HG03469 (cell line): ENCODE measurements around the gene RAB8A.
A peak's percentile ranks its signal among the peaks of the same experiment; 100 is the strongest.

Experiments used
- ATAC-seq: cut with Tn5 transposase; IDR thresholded peaks from one replicate; pipeline ENCODE4 v1.9.1; 2021; ENCODE audit warnings: mild to moderate bottlenecking, moderate library complexity, moderate number of reproducible peaks; ENCODE audit not compliant: unreplicated experiment

Gene RAB8A

DNA sequence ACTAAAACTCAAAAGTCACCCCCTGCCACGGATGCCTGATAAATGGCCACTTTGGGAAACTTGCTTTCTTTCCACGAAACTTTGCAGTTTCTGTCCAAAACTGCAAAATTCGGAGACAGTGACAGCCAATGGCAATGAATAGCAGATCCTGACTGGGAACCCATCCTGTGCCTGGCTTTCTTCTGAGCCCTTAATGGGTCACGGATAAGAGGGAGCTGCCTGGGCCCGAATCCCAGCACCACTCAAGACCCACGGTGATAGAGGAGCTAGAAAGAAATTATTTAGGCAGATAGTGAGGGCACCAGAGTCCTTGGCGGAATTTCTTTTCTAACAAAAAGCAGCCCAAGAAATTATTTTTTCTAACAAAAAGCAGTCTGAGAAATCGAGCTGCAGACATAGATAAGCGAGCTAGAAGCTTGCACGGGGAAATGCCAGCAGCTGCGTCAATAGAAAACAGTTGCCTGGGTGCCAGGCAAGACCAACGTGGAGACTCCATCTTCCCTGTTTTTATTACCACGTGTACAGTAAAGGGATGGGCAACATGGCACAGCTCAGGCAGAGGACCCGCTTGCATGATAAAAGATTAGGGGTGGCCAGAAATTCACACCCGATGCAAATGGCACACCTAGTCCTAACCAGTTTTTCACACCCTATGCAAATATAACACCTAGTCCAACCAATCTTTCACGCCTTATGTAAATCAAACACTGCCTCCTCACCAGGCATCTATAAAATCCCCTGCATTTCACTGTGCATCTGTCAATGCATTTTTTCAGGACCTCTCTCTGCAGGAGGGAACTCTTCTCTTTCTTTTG, 24.7 kb downstream of the RAB8A start:
- ATAC-seq: no peak

DNA sequence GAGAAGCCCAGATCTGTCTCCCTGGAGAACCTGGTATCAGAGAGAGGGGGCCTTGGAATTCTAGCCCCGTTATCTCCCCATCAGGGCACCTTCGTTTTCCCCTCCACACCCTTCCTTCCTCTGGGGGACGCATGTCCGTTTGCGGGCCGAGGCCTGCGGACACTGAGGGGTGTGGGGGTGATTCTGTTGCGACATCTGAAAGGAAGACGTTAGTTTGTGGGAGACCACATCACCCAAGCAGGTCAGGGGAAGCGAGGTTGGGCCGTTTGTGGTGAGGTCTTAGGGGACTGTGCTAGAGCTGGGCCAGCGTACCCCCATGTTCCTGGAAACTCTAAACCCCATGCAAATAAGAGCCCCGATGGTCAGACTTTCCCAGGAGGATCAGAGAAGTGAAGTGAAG, 28.1 kb downstream of the RAB8A start:
- no peak for ATAC-seq

DNA sequence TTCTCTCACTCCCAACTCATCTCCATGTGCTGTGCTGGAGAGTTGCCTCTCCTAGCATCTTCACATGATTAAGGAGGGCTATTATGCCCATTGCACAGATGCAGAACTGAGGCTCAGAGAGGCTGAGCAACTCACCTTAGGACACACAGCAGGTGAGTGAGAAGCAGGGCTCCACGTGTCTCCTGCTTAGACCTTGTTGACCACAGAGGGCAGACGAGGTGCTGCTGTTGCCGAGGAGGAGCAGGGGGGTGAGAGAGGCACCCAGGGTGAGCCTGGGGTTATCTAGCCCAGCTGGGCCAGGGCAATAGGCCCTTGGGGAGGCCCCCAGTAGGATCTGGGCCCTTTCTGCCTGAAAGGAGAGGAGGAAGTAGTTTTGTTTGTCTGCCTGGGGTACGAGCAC, 29.4 kb downstream of the RAB8A start:
- no peak for ATAC-seq

DNA sequence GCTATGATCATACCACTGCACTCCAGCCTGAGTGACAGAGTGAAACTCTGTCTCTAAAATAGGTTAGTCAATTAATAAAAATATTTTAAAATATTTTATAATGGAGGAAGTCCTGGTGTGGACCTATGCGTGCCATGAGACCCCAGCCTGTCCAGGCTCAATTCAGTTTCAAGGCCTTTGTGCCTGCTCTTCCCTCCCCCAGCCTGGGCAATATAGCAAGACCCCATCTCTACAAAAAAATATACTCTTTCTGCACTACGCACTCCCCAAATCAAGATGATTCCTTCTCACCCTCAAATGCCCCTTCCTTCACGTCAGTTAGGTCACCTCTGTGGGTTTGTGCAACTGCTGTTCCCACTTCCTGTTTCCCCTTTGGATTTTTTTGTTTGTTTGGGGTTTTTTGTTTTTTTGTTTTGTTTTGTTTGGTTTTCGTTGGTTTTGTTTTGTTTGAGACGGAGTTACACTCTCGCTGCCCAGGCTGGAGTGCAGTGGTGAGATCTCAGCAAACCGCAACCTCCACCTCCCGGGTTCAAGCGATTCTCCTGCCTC, 30.4 kb downstream of the RAB8A start:
- ATAC-seq: no peak

DNA sequence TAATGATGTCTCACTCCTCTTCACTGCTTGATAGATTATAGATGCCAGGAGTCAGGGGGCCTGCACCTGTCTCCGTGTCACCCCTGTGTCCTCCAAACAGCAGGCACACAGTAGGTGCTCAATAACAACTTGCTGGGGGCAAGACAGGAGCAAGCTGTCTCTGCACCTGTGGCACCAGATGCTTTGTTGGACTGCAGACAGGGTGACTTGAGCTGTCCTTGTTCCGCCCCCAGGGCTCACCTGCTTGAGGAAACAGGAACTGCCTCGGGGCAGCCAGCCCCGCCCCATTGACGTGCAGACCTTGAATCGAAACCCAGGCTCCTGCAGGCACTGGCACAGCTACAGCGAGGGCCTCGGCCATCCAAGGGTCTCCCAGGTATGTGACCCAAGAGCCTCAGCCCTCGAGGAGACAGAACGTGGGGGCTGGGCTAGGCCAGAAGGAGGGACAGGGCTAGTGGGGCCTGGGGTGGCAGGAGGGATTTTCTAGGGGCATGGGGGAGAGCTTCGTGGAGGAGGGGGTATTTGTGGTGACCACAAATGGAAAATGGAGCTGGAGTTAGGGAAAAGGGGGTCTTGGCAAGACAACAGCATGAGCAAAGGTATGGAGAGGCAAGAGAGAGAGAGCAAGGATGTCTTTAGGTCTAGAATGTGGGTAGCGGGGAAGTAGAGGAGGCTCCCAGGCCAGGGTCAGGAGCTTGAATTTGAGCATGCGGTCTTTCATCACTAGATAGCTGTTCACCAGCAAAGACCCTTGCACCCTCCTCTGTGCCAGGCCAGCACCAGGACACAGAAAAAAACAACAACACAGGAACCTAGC, 31.9 kb downstream of the RAB8A start, which contains the start of gene HSH2D:
HSH2D (plus strand) TSS at position 287 of the 817 bp plus-strand sequence. CDS start 5,066 bp downstream, outside the sequence.
- ATAC-seq: peak; percentile 38

DNA sequence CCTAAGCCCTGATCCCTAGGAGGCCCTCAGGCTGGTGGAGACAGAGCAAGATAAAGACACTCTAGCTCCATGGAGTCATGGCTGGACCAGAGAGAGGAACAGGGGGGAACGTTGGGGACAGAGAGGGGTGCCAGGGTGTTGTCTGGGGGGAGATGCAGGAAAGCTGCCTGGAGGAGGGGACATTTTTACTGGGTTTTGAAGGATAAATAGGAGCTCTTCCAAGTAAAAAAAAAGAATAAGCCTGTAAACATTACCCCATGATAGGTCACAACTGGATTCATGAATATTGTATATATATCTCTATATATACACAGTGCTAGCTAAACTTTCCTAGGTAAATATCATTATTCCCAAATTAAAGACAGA, 32.5 kb downstream of the RAB8A start:
- ATAC-seq: no peak

DNA sequence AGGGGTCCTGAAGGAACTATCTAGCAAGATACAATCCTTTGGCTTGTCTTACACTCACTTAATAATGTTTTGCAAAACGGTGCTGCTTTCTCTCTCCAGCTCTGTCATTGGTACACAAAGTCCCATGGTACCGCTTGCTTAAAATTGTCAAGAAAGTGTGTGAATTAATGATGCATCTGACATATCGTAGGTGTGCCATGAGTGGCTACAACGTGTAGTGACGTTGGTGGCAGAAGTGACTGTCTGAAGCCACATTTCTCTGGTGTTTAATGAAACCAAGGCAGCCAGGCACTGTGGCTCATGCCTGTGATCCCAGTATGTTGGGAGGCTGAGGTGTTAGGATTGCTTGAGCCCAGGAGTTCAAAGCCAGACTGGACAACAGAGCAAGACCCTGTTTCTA, 34.4 kb downstream of the RAB8A start:
- ATAC-seq: no peak

DNA sequence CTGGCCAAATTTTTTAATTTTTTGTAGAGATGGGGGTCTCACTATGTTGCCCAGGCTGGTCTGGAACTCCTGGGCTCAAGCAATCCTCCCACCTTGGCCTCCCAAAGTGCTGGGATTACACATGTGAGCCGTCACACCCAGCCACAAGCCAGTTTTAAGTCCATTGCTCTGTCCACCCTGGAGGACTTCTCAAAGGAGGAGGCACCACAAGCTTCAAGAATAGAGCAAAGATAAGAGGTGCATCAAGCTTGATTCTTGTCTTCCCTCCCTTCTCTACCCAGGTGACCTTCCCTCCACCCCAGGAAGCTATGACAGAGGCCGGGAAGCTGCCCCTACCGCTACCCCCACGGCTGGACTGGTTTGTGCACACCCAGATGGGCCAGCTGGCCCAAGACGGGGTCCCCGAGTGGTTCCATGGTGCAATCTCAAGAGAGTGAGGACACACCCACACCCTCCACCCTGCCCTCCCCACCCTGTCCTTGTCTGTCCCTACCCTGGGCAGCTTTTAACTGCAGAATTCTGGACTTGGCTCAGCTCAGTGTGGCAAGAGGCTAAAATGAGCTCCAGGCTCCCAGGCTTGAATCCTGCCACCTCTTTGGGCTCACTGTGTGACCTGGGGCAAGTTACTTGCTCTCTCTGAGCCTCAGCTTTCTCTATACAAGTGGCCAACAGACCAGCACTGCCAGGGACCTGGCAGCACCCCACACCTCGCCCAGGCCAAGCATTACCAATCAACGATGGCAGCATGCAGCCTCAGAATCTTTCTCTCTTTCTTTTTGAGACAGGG, 36.9 kb downstream of the RAB8A start:
- no peak for ATAC-seq

DNA sequence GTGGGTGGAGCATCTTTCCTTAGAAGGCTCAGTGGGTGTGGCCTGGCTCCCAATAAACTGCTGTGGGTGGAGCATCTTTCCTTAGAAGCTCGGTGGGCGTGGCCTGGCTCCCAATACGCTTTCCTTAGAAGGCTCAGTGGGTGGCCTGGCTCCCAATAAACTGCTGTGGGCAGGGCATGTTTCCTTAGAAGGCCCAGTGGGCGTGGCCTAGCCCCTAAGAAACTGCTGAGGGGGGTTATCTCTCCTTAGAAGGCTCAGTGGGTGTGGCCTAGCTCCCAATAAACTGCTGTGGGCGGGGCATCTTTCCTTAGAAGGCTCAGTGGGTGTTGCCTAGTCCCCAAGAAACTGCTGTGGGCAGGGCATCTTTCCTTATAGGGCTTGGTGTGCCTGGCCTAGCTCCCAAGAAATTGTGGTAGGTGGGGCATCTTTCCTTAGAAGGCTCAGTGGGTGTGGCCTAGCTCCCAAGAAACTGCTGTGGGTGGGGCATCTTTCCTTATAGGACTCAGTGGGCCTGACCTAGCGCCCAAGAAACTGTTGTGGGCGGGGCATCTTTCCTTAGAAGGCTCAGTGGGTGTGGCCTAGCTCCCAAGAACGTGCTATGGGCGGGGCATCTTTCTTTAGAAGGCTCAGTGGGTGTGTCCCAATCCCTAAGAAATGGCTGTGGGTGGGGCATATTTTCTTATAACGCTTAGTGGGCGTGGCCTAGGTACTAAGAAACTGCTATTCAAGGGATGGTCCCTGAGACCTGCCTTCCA, 42.1 kb downstream of the RAB8A start:
- no peak for ATAC-seq

DNA sequence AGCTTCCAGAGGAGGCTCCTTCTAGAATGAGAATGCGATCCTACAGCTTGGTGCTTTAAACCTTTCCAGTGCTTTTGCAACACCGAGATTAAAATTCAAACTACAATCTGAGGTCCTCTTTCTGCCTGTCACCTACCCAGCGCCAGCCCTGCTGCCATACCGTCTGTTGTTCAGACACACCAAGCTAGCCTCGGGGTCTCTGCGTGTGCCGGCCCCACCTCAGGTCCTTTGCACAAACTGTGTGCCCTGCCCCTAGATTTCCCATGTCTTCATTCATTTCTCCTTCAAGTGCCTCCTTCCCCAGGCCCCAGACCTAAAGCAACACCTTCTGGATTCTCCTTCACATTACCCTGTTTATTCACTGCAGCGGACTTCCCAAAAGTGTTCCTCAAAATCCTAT, 42.9 kb downstream of the RAB8A start:
- no peak for ATAC-seq

DNA sequence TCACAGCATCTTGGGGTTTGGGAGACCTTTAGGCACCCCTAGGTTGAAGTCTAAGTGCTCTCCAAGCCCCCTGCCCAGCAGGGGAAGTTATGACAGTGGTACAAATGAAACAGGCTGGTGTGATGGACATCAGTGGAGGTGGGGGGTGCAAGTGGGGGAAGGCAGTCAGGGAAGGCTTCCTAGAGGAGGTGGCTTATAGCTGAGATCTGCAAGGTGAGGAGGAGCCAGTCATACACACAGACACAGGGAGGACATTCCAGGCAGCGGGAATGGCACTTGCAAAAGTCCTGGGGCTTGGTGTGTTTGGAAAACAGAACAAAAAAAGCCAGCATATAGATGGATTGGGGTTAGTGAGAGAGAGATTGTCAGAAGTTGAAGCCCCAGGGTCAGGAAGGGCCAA, 43.4 kb downstream of the RAB8A start:
- no peak for ATAC-seq

DNA sequence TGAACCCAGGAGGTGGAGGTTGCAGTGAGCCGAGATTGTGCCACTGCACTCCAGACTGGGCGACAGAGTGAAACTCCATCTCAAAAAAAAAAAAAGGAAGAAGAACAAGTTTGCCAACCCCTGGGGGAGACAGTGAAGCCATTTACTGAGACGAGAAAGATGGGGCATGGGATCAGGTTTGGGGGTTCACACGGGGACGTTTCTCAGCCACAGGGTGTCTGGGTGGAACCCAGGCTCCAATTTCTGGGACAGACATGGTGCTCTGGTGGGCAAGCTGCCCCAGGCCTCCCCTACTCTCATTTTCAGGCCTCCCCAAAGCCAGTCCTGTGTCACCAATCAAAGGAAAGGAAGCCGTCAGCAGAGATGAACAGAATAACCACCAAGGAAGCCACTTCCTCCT, 45.2 kb downstream of the RAB8A start:
- ATAC-seq: no peak

DNA sequence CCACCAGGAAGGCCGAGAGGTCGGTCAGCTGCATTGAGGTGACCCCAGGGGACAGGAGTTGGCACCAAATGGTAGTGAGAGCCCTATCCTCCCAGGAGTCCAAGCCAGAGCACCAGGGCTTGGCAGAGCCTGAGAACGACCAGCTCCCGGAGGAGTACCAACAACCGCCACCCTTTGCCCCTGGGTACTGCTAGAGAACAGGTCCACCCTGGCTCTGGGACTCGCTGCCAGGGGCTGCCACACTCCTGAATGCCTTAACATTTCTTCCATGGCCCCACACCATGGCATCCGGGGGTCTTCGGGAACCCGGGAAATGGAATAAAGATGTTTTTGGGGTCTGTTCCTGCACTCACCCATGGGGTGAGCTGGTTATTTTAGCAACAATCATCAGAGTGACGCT, 45.9 kb downstream of the RAB8A start:
- no peak for ATAC-seq

DNA sequence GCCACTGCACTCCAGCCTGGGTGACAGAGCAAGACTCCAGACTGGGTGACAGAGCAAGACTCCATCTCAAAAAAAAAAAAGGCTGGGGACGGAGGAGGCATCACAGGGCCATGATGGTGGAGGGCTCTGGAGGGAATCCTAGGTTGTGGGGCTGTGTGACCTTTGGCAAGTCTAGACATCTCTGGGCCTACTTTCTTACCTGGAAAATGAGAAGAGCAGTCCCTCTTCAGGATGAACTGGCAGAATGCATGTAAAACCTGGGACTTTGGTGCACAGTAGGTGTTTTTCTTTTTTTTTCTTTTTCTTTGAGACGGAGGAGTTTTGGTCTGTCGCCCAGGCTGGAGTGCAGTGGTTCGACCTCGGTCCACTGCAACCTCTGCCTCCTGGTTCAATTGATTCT, 48.0 kb downstream of the RAB8A start:
- no peak for ATAC-seq

DNA sequence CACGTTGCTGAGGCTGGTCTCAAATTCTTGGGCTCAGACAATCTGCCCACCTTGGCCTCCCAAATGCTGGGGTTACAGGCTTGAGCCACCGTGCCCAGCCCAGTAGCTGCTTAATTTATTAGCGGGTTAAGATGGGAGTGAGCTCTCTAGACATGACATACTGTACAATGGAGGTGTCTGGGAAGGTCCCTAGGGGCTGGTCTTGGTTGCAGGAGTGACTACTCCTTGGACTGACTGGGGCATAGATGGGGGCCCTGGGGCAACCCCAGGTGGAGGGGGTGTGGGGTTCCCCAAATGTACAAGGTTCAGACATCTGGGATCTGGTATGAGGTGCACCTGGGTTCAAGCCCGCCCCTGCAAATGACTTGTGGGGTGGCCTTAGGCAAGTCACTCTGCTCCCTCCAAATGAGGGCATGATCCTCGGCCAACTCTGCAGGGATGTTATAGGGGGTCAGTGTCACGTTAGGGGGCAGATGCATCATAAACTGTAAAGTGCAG, 48.8 kb downstream of the RAB8A start:
- no peak for ATAC-seq

DNA sequence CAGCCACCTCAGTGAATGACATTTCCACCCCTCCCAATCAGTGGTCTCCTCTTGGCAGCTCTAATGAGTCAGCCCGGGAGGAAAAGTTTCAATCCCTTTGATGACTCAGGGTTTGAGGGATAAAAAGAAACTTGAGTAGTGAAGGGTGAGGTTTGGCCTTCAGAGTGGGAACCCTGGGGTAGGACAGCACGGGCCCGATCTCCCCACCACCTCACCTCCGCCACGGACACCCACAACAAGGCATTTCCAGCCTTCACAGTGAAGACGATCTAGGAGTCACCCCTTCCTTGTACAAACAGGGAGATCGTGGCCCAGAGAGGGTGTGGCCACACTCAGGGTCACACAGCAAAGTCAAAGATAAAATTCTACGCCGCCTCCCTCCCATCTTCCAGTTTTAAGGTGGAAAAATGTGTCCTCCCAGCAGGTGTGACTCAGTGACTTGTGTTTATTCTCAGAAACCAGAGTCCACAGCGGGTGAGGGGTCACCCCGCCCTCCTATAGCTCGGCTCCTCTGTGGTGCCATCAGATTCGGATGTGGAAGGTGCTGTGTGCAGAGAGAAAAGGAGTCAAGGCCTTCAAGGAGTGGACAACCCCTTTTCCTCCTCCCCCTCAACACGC, 49.4 kb downstream of the RAB8A start:
- ATAC-seq: no peak

DNA sequence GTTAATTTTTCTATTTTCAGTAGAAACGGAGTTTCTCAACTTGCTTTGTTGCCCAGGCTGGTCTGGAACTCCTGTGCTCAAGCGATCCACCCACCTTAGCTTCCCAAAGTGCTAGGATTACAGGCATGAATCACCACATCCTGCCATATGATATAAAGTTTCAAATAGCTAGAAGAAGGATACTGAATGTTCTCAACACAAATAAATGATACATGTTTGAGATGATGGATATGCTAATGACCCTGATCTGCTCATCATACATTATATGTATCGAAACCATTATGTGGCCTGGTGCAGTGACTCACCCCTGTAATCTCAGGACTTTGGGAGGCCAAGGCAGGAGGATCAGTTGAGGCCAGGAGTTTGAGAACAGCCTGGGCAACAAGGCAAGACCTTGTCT, 50.2 kb downstream of the RAB8A start:
- no peak for ATAC-seq

DNA sequence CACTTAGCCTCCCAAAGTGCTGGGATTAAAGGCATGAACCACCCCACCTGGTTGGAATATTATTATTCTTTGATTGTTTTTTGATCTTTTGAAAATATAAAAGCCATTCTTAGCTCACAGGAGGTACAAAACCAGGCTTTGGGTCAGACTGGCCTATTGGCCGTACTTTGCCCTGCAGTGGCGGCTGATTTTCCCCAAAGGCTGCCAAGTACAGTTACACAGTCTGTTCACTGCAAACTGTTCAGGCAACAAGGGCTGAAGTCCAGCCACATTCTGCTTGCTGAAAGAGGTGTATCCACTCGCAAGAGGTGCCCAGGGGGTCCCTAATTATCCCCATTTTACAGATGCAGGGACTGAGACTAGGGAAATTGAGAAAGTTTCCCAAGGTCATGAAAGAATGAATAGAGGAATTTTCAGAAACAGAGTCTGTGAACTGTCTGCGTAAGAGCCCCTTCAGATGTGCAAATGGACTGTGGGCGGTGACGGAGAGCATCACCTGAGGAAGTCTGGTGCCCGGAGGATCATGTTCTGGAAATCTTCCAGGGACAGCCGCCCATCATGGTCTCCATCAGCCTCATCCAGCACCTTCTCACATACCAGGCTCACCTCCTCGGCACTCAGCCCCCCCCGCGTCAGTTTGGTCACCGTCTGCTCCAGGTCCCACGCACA, 52.7 kb downstream of the RAB8A start:
- no peak for ATAC-seq

DNA sequence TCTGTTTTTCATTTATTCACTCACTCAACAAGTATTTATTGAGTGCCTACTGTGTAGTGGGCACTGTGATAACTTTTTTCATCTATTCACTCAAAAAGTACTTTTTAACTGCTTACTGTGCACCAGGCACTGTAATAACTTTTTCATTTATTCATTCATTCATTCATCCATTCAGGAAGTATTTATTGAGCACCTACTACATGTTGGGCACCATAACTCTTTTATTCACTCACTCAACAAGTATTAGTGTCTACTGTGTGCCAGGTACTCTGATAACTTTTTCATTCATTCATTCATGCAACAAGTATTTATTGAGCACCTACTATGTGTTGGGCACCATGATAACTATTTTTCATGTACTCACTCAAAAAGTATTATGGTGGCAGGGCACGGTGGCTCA, 54.7 kb downstream of the RAB8A start:
- no peak for ATAC-seq
